HG03565 (cell line): Measurements from ENCODE around the gene RAB3D.

Experiments used
- ATAC-seq: cut with Tn5 transposase; IDR thresholded peaks from one replicate; pipeline ENCODE4 v1.9.1; 2021; ENCODE audit warnings: mild to moderate bottlenecking, moderate library complexity; ENCODE audit not compliant: unreplicated experiment

The RAB3D gene

GRCh38 chr19:11299946-11300810 is 39.3 kb downstream of the RAB3D start:
- ATAC-seq: no peak

- no peak for ATAC-seq
These were observed 43.2 kb downstream of the RAB3D start for GRCh38 chr19:11296264-11296663.

GRCh38 chr19:11295665-11296245 is 43.7 kb downstream of the RAB3D start, which contains the start of gene TSPAN16:
TSPAN16 (plus strand) TSS chr19:11296160; CDS start chr19:11296298, 138 bp downstream.
- ATAC-seq: no peak

- no peak for ATAC-seq
These were observed 44.3 kb downstream of the RAB3D start for GRCh38 chr19:11295180-11295579.

GRCh38 chr19:11293433-11294389 is 45.7 kb downstream of the RAB3D start:
- no peak for ATAC-seq

- no peak for ATAC-seq
These were observed 47.5 kb downstream of the RAB3D start for GRCh38 chr19:11291991-11292390.

- no peak for ATAC-seq
These were observed 48.0 kb downstream of the RAB3D start for GRCh38 chr19:11291415-11291814.

- no peak for ATAC-seq
These were observed 49.2 kb downstream of the RAB3D start for GRCh38 chr19:11290256-11290655.

- no peak for ATAC-seq
These were observed 51.1 kb downstream of the RAB3D start for GRCh38 chr19:11288349-11288748.

- ATAC-seq: no peak
These were observed 53.0 kb downstream of the RAB3D start for GRCh38 chr19:11286312-11286974.

GRCh38 chr19:11284515-11284914 is 54.9 kb downstream of the RAB3D start:
- no peak for ATAC-seq

GRCh38 chr19:11281356-11282049 is 58.0 kb downstream of the RAB3D start:
- ATAC-seq: no peak

- no peak for ATAC-seq
These were observed 59.8 kb downstream of the RAB3D start for GRCh38 chr19:11279505-11280236.

- no peak for ATAC-seq
These were observed 60.8 kb downstream of the RAB3D start for GRCh38 chr19:11278670-11279069.

- ATAC-seq: no peak
These were observed 64.8 kb downstream of the RAB3D start for GRCh38 chr19:11274533-11275086.

- ATAC-seq: no peak
These were observed 65.5 kb downstream of the RAB3D start for GRCh38 chr19:11273989-11274388.

GRCh38 chr19:11273296-11273695 is 66.2 kb downstream of the RAB3D start:
- no peak for ATAC-seq
